DOHH2 (cell line): ENCODE data around the gene MACF1.
"Not testable (repeated sequence)": the region's sequence is repeated elsewhere in the genome, so short reads cannot be mapped to it uniquely, and the experiment has no call there.

Experiments used
- EZH2phosphoT487 ChIP-seq: fragments of 200-600 bp; sonication (generic); IDR thresholded peaks from 2 replicates; pipeline ENCODE4 v1.6.1; 2017; ENCODE audit warnings: borderline replicate concordance, mild to moderate bottlenecking, antibody characterized with exemption, low read length, moderate library complexity, mixed read lengths
- TF ChIP-seq, protein P1 (sequence below): fragments of 200-600 bp; sonication (generic); IDR thresholded peaks from one replicate; pipeline ENCODE4 v1.5.1; 2014; ENCODE audit warnings: antibody characterized with exemption, mild to moderate bottlenecking, low read depth, low read length; ENCODE audit not compliant: poor library complexity, severe bottlenecking

DNA sequence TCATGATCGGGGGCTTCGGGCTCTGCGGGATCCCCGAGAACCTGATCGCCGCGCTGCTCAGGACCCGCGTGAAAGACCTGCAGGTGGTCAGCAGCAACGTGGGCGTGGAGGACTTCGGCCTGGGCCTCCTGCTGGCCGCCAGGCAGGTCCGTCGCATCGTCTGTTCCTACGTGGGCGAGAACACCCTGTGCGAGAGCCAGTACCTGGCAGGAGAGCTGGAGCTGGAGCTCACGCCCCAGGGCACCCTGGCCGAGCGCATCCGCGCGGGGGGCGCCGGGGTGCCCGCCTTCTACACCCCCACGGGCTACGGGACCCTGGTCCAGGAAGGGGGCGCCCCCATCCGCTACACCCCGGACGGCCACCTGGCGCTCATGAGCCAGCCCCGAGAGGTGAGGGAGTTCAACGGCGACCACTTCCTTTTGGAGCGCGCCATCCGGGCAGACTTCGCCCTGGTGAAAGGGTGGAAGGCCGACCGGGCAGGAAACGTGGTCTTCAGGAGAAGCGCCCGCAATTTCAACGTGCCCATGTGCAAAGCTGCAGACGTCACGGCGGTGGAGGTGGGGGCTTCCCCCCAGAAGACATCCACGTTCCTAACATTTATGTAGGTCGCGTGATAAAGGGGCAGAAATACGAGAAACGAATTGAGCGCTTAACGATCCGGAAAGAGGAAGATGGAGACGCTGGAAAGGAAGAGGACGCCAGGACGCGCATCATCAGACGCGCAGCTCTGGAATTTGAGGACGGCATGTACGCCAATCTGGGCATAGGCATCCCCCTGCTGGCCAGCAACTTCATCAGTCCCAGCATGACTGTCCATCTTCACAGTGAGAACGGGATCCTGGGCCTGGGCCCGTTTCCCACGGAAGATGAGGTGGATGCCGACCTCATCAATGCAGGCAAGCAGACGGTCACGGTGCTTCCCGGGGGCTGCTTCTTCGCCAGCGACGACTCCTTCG, 310.9 kb downstream of the MACF1 start:
- TF ChIP-seq, protein P1, sequence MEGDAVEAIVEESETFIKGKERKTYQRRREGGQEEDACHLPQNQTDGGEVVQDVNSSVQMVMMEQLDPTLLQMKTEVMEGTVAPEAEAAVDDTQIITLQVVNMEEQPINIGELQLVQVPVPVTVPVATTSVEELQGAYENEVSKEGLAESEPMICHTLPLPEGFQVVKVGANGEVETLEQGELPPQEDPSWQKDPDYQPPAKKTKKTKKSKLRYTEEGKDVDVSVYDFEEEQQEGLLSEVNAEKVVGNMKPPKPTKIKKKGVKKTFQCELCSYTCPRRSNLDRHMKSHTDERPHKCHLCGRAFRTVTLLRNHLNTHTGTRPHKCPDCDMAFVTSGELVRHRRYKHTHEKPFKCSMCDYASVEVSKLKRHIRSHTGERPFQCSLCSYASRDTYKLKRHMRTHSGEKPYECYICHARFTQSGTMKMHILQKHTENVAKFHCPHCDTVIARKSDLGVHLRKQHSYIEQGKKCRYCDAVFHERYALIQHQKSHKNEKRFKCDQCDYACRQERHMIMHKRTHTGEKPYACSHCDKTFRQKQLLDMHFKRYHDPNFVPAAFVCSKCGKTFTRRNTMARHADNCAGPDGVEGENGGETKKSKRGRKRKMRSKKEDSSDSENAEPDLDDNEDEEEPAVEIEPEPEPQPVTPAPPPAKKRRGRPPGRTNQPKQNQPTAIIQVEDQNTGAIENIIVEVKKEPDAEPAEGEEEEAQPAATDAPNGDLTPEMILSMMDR: not testable (repeated sequence)
- TF ChIP-seq EZH2phosphoT487: not testable (repeated sequence)
